ENCODE measurements around the gene SGCD.

The SGCD gene

DNA sequence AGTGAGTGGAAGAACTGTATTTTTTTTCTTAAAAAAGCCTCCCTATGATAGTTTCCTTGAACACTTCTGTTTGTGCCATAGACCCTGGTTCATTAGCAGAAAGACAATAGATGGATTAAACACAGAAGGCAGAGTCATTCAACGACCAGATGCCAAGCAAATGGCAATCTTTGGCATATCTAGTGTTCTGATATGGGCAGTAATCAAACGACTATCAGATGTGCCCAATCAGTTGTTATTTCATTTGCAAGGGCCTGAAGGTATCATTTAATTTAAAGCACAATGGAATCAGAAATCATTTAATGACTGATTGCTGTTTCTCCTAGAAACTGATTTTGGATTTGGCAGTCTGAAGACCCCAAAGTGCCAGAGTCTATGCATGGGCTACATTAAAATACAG lies 61.3 kb downstream of the SGCD start:
- TF ChIP-seq ZNF70 (CRISPR knock-in tag; IDR thresholded peaks at IDR 0.05) (no peak), ZFP30 (CRISPR knock-in tag; IDR thresholded peaks at IDR 0.05) (no peak), ZNF8 (CRISPR knock-in tag; IDR thresholded peaks at IDR 0.05) (no peak), ZFP3 (CRISPR knock-in tag; IDR thresholded peaks at IDR 0.05) (no peak)
- TF ChIP-seq, protein P1, sequence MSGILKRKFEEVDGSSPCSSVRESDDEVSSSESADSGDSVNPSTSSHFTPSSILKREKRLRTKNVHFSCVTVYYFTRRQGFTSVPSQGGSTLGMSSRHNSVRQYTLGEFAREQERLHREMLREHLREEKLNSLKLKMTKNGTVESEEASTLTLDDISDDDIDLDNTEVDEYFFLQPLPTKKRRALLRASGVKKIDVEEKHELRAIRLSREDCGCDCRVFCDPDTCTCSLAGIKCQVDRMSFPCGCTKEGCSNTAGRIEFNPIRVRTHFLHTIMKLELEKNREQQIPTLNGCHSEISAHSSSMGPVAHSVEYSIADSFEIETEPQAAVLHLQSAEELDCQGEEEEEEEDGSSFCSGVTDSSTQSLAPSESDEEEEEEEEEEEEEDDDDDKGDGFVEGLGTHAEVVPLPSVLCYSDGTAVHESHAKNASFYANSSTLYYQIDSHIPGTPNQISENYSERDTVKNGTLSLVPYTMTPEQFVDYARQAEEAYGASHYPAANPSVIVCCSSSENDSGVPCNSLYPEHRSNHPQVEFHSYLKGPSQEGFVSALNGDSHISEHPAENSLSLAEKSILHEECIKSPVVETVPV (CRISPR knock-in tag; IDR thresholded peaks at IDR 0.05): no peak
- TF ChIP-seq, protein P2, sequence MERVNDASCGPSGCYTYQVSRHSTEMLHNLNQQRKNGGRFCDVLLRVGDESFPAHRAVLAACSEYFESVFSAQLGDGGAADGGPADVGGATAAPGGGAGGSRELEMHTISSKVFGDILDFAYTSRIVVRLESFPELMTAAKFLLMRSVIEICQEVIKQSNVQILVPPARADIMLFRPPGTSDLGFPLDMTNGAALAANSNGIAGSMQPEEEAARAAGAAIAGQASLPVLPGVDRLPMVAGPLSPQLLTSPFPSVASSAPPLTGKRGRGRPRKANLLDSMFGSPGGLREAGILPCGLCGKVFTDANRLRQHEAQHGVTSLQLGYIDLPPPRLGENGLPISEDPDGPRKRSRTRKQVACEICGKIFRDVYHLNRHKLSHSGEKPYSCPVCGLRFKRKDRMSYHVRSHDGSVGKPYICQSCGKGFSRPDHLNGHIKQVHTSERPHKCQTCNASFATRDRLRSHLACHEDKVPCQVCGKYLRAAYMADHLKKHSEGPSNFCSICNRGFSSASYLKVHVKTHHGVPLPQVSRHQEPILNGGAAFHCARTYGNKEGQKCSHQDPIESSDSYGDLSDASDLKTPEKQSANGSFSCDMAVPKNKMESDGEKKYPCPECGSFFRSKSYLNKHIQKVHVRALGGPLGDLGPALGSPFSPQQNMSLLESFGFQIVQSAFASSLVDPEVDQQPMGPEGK (CRISPR knock-in tag; IDR thresholded peaks at IDR 0.05; ENCODE audit: borderline replicate concordance): no peak
- ATAC-seq: no peak

DNA sequence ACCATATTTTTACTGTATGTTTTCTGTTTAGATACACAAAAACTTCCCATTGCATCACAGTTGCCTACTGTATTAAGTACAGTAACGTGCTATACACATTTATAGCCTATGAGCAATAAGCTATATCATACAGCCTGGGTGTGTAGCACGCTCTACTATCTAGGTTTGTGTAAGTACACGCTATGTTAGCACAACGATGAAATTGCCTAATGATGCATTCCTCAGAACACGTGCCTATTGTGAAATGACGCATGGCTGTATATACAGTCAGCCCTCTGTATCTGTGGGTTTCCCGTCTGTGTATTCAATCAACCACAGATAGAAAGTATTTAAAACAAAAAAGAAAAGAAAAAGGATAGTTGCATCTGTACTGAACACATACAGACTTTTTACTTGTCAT lies 64.2 kb downstream of the SGCD start:
- TF ChIP-seq, protein P3, sequence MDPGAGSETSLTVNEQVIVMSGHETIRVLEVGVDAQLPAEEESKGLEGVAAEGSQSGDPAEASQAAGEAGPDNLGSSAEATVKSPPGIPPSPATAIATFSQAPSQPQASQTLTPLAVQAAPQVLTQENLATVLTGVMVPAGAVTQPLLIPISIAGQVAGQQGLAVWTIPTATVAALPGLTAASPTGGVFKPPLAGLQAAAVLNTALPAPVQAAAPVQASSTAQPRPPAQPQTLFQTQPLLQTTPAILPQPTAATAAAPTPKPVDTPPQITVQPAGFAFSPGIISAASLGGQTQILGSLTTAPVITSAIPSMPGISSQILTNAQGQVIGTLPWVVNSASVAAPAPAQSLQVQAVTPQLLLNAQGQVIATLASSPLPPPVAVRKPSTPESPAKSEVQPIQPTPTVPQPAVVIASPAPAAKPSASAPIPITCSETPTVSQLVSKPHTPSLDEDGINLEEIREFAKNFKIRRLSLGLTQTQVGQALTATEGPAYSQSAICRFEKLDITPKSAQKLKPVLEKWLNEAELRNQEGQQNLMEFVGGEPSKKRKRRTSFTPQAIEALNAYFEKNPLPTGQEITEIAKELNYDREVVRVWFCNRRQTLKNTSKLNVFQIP (CRISPR knock-in tag; IDR thresholded peaks at IDR 0.05; ENCODE audit: borderline replicate concordance, low read depth): no peak
- TF ChIP-seq ZC3H10 (CRISPR knock-in tag; IDR thresholded peaks at IDR 0.05): no peak
- TF ChIP-seq CSDC2 (CRISPR knock-in tag; IDR thresholded peaks at IDR 0.05): no peak
- TF ChIP-seq, protein P1 (CRISPR knock-in tag; IDR thresholded peaks at IDR 0.05): no peak
- TF ChIP-seq ZFP30 (CRISPR knock-in tag; IDR thresholded peaks at IDR 0.05): no peak
- TF ChIP-seq OSR1 (CRISPR knock-in tag; IDR thresholded peaks at IDR 0.05): no peak
- TF ChIP-seq ZNF565 (CRISPR knock-in tag; conservative IDR thresholded peaks at IDR 0.05; ENCODE audit: low read depth): no peak
- ATAC-seq: no peak

DNA sequence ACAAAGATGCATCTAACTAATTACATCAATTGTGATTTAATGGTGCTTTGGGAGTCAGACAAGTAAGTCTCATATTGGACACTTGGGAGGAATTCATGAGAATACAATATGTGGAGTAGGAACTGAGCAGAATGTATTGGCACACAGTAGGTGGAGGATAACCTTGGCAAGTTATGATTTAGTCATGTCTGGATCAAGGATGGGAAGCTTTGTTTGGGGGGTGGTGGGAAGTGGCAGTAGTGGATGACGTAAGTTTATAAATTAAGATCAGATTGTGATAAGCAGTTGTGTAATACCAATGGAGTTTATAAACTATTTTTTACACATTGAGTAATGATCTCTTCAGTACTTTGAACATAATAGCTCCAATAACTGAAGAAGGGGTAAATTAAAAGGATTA lies 67.0 kb downstream of the SGCD start:
- no peak for ATAC-seq
- no peak for TF ChIP-seq SNAI2 (CRISPR knock-in tag; IDR thresholded peaks at IDR 0.05)
- TF ChIP-seq TOX (CRISPR knock-in tag; IDR thresholded peaks at IDR 0.05; ENCODE audit: borderline replicate concordance): no peak
- no peak for TF ChIP-seq PPARA (CRISPR knock-in tag; IDR thresholded peaks at IDR 0.05; ENCODE audit: borderline replicate concordance)
- TF ChIP-seq, protein P4, sequence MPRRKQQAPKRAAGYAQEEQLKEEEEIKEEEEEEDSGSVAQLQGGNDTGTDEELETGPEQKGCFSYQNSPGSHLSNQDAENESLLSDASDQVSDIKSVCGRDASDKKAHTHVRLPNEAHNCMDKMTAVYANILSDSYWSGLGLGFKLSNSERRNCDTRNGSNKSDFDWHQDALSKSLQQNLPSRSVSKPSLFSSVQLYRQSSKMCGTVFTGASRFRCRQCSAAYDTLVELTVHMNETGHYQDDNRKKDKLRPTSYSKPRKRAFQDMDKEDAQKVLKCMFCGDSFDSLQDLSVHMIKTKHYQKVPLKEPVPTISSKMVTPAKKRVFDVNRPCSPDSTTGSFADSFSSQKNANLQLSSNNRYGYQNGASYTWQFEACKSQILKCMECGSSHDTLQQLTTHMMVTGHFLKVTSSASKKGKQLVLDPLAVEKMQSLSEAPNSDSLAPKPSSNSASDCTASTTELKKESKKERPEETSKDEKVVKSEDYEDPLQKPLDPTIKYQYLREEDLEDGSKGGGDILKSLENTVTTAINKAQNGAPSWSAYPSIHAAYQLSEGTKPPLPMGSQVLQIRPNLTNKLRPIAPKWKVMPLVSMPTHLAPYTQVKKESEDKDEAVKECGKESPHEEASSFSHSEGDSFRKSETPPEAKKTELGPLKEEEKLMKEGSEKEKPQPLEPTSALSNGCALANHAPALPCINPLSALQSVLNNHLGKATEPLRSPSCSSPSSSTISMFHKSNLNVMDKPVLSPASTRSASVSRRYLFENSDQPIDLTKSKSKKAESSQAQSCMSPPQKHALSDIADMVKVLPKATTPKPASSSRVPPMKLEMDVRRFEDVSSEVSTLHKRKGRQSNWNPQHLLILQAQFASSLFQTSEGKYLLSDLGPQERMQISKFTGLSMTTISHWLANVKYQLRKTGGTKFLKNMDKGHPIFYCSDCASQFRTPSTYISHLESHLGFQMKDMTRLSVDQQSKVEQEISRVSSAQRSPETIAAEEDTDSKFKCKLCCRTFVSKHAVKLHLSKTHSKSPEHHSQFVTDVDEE (CRISPR knock-in tag; IDR thresholded peaks at IDR 0.05): no peak
- TF ChIP-seq, protein P1 (CRISPR knock-in tag; IDR thresholded peaks at IDR 0.05): no peak
- TF ChIP-seq ESRRG (CRISPR knock-in tag; IDR thresholded peaks at IDR 0.05): no peak
- TF ChIP-seq ZFP3 (CRISPR knock-in tag; IDR thresholded peaks at IDR 0.05): no peak
- no peak for TF ChIP-seq ISL1 (CRISPR knock-in tag; IDR thresholded peaks at IDR 0.05)
- TF ChIP-seq, protein P2 (CRISPR knock-in tag; IDR thresholded peaks at IDR 0.05; ENCODE audit: borderline replicate concordance): no peak
